Right cardiac atrium (tissue), 5 donors: ENCODE measurements around the gene BCAS1. TPM values are rescaled to one million over a fixed set of nuclear protein-coding genes. Genes with fewer than 3 reads are reported as not detected.

Experiments
- ATAC-seq, 2 donors: fragments of 200-7000 bp; cut with Tn5 transposase; one replicate each; pipeline versions ENCODE4 v1.8.0 to v1.9.1; 2020; ENCODE audit warnings: moderate library complexity in 2 of 2, mild to moderate bottlenecking in 1 of 2
- DNase-seq, 3 donors: peaks; one replicate each; pipeline ENCODE4 v3.0.0-alpha.2; 2020
- H3K27ac ChIP-seq: one replicate; pipeline ENCODE4 v1.5.1; 2013; ENCODE audit warnings: mild to moderate bottlenecking, low read length, control low read depth, moderate library complexity
- H3K27me3 ChIP-seq: one replicate; pipeline ENCODE4 v1.6.1; 2013; ENCODE audit not compliant: control insufficient read depth, insufficient read depth
- H3K4me1 ChIP-seq: one replicate; pipeline ENCODE4 v1.6.1; 2013; ENCODE audit warnings: low read length; ENCODE audit not compliant: control insufficient read depth, insufficient read depth
- H3K4me3 ChIP-seq: one replicate; pipeline ENCODE4 v1.5.1; 2013; ENCODE audit warnings: low read length, control low read depth
- H3K9me3 ChIP-seq: one replicate; pipeline ENCODE4 v1.6.1; 2013; ENCODE audit warnings: low read length; ENCODE audit not compliant: control insufficient read depth
- WGBS: extraction: QIAGEN DNeasy Blood & Tissue Kit; methylation state at CpG from one replicate; pipeline ENCODE4 v1.1.7; 2013; 5-methylcytosine and 5-hydroxymethylcytosine counted together
- intact Hi-C, 4 donors: fragments of 100-400 bp; cut with DNase I; formaldehyde crosslinking; loops; one replicate each; pipeline versions ENCODE4 v1.11.0 to v1.14.0; 2022 to 2023
- polyA plus RNA-seq: library from polyadenylated mRNA; stranded (reverse); fragments of 200-250 nt; gene quantifications from one replicate; pipeline ENCODE4 v1.2.3, GENCODE V29; 2013
- total RNA-seq, 4 donors: library from RNA; stranded (reverse); fragmentation: NEBNext Ultra II Directional; extraction: Animal tissue kit (Norgen Biotek cat#: 25700); gene quantifications; one replicate each; pipeline ENCODE4 v1.2.1, GENCODE V29; 2021
- donor health status: healthy with polysubstance abuse.
- donor health status: DM: no; HTN: yes; CAD: no.
- donor health status: DM: no; HTN: no; CAD: no.
- donor health status: DM: no; HTN: yes; CAD: no; lungs with severe emphysema.
- donor health status: DM: yes; HTN: yes; CAD: no.

The BCAS1 gene
- total and polyA plus RNA-seq, 5 donors = 0.18 TPM; not detected in 3

- WGBS = 89% methylated on average over 8 of the region's 8 CpGs
- Histone ChIP-seq H3K9me3 (no peaks in the 10 kb centered on the region), H3K27ac (no peak overlapping the region), H3K4me3 (no peak overlapping the region), H3K27me3 (no peaks in the 10 kb centered on the region), H3K4me1 (no peaks in the 10 kb centered on the region)
- intact Hi-C loops = no loop called here
- DNase-seq = no peak
- ATAC-seq = no peak
Measured at GRCh38 chr20:54026295-54027064, 43.9 kb downstream of the BCAS1 start.

DNA sequence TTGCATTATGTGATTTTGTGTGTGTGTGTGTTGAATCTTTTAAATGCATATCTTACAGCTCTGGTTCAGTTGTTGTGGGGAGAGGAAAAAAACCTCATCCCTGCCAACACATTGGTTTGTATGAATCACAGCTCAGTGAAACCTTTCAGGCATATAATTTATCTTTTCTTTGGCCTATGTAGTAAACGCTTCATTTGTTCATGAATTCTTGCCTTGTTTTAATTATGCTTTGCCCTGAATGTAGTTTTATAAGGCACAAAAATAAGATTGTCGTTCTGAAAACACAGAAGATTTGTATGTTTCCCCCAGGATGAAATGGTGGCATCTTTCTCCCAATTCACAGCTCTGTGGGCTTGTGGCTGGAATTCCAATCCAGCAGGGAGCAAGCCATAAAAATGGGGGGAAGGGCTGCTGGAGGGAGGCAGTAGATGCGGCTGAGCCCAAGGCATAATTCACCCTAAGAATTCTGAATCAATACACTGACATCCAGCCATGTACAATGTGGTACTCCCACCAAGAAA, 45.1 kb downstream of the BCAS1 start:
- Histone ChIP-seq H3K27ac (no peak overlapping the region), H3K9me3 (no peaks in the 10 kb centered on the region), H3K4me1 (no peaks in the 10 kb centered on the region), H3K4me3 (no peak overlapping the region), H3K27me3 (no peaks in the 10 kb centered on the region)
- intact Hi-C loops = no loop called here
- WGBS = 56% methylated on average over 3 of the region's 3 CpGs
- no peak for DNase-seq
- no peak for ATAC-seq

- Histone ChIP-seq H3K4me3 (no peak overlapping the region), H3K9me3 (no peaks in the 10 kb centered on the region), H3K4me1 (no peaks in the 10 kb centered on the region), H3K27me3 (no peaks in the 10 kb centered on the region), H3K27ac (no peak overlapping the region)
- no peak for ATAC-seq
- no peak for DNase-seq
- 92% methylated on average over 3 of the region's 3 CpGs for WGBS
- intact Hi-C loops = no loop called here
Measured at GRCh38 chr20:54023406-54023805, 47.0 kb downstream of the BCAS1 start.

DNA sequence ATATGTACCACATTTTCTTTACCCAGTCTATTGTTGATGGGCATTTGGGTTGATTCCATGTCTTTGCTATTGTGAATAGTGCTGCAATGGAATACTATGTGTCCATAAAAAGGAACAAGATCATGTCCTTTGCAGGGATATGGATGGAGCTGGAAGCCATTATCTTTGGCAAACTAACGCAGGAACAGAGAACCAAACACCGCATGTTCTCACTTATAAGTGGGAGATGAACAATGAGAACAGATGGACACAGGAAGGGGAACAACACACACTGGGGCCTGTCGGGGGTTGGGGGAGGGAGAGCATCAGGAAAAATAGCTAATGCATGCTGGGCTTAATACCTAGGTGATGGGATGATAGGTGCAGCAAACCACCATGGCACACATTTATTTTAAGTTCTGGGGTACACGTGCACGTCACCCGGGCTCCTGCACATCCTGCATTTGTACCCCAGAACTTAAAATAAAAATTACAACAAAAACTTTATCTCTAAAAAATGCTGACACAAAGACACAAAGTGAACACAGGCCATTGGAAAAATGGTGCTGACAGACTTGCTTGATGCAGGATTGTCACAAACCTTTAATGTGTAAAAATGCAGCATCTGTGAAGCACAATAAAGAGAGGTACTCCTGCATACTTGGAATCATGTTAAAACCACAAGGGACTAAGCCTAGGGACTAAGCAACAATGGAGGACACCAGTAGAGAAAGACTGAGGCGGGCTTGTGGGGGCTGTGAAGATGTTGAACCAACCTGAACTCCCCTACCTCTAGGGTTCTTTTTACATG, 48.8 kb downstream of the BCAS1 start:
- Histone ChIP-seq H3K4me3 (no peak overlapping the region), H3K4me1 (no peaks in the 10 kb centered on the region), H3K9me3 (no peaks in the 10 kb centered on the region), H3K27me3 (no peaks in the 10 kb centered on the region), H3K27ac (no peak overlapping the region)
- DNase-seq (no peak), ATAC-seq (no peak)
- 82% methylated on average over 7 of the region's 7 CpGs for WGBS
- intact Hi-C loops = no loop called here

DNA sequence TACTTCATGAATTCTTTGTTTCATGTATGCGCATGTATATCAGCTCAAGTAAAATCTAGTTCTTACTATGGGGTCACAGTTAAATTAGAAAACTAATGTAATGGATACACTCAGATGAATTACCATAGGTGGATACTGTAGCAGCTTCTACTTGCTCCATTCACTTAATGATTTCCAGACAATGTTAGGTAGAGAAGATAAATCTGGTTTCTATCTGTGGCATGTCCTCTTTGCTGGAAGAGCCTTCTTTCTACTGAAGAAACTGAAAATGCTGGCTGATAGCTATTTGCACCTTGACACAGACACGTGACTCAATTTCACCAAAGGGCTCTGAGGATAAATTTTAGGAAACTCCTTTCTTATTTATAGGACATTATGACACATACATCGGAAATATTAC, 49.5 kb downstream of the BCAS1 start:
- no peak for ATAC-seq
- 89% methylated on average over 3 of the region's 3 CpGs for WGBS
- H3K27ac ChIP-seq = no peak overlapping the region
- no peaks in the 10 kb centered on the region for H3K4me1 ChIP-seq
- no peak for DNase-seq
- no peak overlapping the region for H3K4me3 ChIP-seq
- intact Hi-C loops = no loop called here
- H3K9me3 ChIP-seq = no peaks in the 10 kb centered on the region
- no peaks in the 10 kb centered on the region for H3K27me3 ChIP-seq

DNA sequence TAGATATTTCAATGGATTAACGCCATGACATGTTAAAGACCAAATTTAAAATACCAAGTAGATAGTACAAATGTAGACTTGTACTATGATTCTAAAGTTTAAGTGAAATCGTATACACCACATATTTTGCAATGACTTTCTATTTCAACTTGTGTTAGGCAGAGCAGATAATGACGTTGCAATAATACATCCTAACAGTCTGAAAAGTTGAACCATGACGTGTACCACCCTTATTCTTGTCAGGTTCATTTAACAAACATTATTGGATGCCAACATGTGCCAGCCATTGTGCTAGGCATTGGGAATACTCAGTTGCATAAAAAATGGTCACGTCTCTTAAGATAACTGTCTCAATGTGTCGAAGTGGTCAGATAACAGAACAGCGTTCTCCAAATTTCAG, 50.0 kb downstream of the BCAS1 start:
- DNase-seq (no peak), ATAC-seq (no peak)
- Histone ChIP-seq H3K27ac (no peak overlapping the region), H3K4me1 (no peaks in the 10 kb centered on the region), H3K4me3 (no peak overlapping the region), H3K9me3 (no peaks in the 10 kb centered on the region), H3K27me3 (no peaks in the 10 kb centered on the region)
- 78% methylated on average over 7 of the region's 7 CpGs for WGBS
- intact Hi-C loops = no loop called here

DNA sequence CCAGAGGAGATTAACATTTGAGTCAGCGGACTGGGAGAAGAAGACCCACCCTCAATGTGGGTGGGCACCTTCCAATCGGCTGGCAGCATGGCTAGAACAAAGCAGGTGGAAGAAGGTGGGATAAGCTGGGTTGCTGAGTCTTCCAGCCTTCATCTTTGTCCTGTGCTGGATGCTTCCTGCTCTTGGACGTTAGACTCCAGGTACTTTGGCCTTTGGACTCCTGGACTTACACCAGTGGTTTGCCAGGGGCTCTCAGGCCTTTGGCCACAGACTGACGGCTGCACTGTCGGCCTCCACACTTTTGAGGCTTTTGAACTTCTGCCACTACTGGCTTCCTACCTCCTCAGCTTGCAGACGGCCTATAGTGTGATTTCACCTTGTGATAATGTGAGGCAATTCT, 50.8 kb downstream of the BCAS1 start:
- Histone ChIP-seq H3K9me3 (no peaks in the 10 kb centered on the region), H3K4me1 (no peaks in the 10 kb centered on the region), H3K4me3 (no peak overlapping the region), H3K27ac (no peak overlapping the region), H3K27me3 (no peaks in the 10 kb centered on the region)
- ATAC-seq (no peak), DNase-seq (no peak)
- WGBS = 85% methylated on average over 6 of the region's 6 CpGs
- intact Hi-C loops = no loop called here

- ATAC-seq (no peak), DNase-seq (no peak)
- intact Hi-C loops = no loop called here
- Histone ChIP-seq H3K4me3 (no peak overlapping the region), H3K4me1 (no peaks in the 10 kb centered on the region), H3K27ac (no peak overlapping the region), H3K27me3 (no peaks in the 10 kb centered on the region), H3K9me3 (no peaks in the 10 kb centered on the region)
- 92% methylated on average over 4 of the region's 4 CpGs for WGBS
Measured at GRCh38 chr20:54019127-54019526, 51.3 kb downstream of the BCAS1 start.

- ATAC-seq (no peak), DNase-seq (no peak)
- Histone ChIP-seq H3K27me3 (no peaks in the 10 kb centered on the region), H3K4me1 (no peaks in the 10 kb centered on the region), H3K27ac (no peak overlapping the region), H3K9me3 (no peaks in the 10 kb centered on the region), H3K4me3 (no peak overlapping the region)
- intact Hi-C loops = no loop called here
- 61% methylated on average over 4 of the region's 4 CpGs for WGBS
Measured at GRCh38 chr20:54017846-54018245, 52.5 kb downstream of the BCAS1 start.

GRCh38 chr20:54015496-54015895, 54.9 kb downstream of the BCAS1 start:
- ATAC-seq = no peak
- H3K4me1 ChIP-seq = no peaks in the 10 kb centered on the region
- intact Hi-C loops = no loop called here

GRCh38 chr20:54014293-54014926, 56.0 kb downstream of the BCAS1 start:
- no peak overlapping the region for H3K4me3 ChIP-seq
- no peak overlapping the region for H3K27ac ChIP-seq
- no peaks in the 10 kb centered on the region for H3K9me3 ChIP-seq
- DNase-seq (no peak), ATAC-seq (no peak)
- H3K27me3 ChIP-seq = no peaks in the 10 kb centered on the region
- no peaks in the 10 kb centered on the region for H3K4me1 ChIP-seq
- 47% methylated on average over 7 of the region's 7 CpGs for WGBS
- intact Hi-C loops = no loop called here

More at GRCh38 chr20:54015496-54015895, 54.9 kb downstream of the BCAS1 start:
- 87% methylated on average over 1 of the region's 1 CpG for WGBS
- no peaks in the 10 kb centered on the region for H3K27me3 ChIP-seq
- no peak overlapping the region for H3K4me3 ChIP-seq
- H3K27ac ChIP-seq = no peak overlapping the region
- no peak for DNase-seq
- H3K9me3 ChIP-seq = no peaks in the 10 kb centered on the region
